HG02759 (cell line): ENCODE data around the gene GABARAPL2.
"Not testable (repeated sequence)": the region's sequence is repeated elsewhere in the genome, so short reads cannot be mapped to it uniquely, and the experiment has no call there.

Experiments used
- ATAC-seq: cut with Tn5 transposase; IDR thresholded peaks from one replicate; pipeline ENCODE4 v1.9.1; 2021; ENCODE audit warnings: mild to moderate bottlenecking, moderate library complexity; ENCODE audit not compliant: unreplicated experiment

GABARAPL2 gene, protein sequence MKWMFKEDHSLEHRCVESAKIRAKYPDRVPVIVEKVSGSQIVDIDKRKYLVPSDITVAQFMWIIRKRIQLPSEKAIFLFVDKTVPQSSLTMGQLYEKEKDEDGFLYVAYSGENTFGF

DNA sequence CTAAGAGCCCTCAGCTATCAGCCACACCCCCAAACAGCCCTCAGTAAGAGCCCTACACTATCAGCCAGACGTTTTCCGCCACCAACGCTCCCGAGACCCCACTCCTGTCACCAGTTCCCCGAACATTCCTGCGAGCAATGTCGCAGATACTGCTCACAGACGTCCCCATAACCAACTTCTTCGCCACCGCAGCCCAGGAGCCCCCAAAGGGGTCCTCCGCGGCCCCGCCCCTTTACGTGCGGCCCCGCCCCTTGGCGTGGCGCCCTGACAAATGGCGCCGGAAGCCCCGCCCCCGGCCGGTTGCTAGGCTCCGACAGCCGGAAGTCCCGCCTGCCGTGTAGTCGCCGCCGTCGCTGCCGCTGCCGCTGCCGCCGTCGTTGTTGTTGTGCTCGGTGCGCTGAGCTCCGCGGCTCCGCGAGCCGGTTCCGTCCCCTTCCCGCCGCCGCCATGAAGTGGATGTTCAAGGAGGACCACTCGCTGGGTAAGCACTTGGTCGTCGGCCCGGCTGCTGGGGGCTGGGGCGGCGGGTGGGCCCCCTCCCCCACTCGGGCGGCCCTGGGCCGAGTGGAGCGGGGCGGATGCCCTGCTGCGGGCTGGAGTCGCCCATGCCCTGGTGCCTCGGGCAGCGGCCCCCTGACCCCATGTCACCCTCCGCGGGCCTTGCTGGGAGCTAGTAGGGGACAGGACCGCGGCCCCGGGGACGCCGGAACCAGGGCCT lies at the start of gene GABARAPL2:
TSS of gene GABARAPL2 (plus strand) at position 340 of the 718 bp plus-strand sequence. CDS start at position 448, 108 bp downstream.
- peak; percentile 77 for ATAC-seq

DNA sequence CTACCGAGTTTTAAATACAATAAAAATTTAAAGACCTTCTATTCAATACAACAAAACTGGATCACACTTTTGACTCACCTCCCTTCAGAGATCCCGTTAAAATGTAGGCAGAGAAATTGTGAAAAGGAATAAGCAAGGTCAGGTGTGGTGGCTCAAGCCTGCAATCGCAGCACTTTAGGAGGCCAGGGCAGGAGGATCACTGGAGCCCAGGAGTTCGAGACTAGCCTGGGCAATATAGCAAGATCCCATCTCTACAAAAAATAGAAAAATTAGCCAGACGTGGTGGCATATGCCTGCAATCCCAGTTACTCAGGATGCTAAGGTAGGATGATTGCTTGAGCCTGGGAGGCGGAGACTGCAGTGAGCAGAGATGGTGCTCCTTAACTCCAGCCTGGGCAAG lies 47.0 kb upstream of the GABARAPL2 start:
- ATAC-seq: no peak

DNA sequence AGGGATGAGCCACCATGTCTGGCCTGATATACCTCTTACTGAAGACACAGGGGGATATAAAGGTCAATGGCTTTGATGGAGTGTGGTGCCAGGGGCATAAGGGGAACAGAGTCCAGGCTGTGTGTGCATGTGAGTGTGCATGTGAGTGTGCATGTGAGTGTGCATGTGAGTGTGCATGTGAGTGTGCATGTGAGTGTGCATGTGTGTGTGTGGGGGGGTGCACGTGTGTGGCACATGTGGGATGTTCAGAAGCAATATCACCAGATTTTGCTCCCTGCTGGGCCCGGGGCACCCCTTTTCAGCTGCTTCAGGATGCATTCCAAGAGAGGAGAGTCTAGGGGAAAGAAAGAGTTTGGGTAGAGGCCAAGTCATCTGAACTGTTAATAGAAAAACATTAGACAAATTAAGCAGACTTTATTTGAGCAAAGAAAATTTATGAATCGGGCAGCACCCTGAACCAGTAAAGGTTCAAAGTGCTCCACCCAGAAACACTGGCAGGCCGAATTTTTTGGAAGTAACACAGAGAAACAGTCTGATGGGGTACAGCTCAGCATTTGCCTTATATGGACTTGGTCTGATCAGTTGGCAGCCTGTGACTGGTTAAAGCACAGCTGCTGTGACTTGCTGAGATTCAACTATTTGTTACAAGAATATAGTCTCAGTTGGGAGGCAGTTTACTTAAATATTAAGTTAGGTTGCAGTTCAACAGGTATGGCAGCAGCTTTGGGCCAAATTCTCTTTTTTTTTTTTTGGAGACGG lies 40.0 kb upstream of the GABARAPL2 start:
- ATAC-seq: no peak

DNA sequence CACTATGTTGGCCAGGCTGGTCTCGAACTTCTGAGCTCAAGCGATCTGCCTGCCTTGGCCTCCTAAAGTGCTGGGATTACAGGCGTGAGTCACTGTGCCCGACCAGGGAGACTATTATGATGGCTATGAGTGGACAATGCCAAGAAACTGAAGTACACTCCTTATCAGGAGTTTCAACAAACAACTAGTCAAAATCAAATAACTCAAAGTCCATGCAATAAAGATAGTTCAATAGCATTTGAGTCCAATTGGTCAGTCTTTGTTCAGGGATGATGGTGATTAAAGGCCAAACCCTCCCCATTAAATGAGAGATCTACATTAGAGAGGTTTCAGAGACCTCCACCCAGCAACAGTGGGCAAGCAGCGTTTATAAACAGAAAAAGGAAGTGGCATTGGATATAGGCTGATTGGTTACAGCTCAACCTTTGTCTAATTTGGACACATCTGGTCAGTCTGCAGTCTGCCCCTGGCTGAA lies 38.3 kb upstream of the GABARAPL2 start:
- ATAC-seq: no peak

DNA sequence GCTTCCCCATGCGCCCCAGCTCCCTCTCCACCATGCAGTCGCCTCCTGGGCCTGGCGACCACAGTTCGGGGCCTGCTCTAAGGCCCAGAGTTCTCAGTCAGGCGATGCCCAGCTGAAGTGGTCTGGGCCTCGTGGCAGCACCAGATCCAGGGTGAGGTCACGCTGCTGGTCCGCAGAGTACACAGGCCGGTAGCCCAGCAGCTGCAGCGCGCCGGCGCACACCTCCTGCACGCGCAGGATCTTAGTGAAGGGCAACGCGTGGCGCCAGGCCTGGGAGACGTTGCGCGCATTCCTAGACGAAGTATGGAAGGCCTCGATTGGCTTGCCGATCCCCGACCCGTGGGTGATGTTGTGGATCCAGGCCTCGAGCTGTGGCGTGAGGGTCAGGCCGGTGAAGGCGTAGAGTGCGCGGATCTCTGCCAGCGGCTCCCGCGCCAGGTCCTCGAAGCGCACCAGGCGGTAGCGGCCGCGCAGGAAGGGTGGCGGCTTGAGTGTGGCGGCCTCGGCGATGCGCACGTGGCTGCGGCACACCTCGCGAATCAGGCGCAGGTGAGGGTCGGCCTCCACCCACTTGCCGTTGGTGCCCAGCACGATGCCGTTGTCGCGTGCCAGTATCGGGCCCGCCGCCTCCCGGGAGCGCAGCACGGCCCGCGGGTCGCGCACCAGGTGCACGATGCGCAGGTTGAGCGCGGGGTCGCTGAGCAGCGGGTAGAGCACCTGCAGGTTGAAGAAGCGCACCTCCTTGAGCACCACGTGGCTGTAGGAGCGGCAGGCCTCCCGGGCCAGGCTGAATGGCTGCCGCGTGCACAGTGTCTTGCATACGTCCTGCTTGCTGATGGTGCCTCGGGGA lies 36.9 kb upstream of the GABARAPL2 start:
- no peak for ATAC-seq

DNA sequence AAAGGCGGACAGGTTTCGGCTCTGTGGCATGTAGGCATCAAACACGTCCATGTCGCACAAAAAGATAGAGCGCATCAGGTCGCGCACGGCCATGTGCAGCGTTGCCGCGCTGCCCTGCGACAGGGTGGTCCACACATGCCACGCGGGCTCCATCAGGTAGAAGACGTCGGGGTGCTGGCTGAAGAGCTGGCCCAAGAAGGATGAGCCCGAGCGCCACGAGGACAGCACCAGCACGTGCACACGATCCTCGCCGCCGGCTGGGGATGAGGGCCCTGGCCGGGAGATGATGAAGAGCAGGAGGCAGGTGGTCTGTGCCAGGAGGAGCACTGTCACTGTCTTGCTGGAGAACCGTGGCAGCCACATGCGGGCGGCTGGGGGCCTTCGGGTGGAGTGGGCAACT lies 36.2 kb upstream of the GABARAPL2 start:
- no peak for ATAC-seq

DNA sequence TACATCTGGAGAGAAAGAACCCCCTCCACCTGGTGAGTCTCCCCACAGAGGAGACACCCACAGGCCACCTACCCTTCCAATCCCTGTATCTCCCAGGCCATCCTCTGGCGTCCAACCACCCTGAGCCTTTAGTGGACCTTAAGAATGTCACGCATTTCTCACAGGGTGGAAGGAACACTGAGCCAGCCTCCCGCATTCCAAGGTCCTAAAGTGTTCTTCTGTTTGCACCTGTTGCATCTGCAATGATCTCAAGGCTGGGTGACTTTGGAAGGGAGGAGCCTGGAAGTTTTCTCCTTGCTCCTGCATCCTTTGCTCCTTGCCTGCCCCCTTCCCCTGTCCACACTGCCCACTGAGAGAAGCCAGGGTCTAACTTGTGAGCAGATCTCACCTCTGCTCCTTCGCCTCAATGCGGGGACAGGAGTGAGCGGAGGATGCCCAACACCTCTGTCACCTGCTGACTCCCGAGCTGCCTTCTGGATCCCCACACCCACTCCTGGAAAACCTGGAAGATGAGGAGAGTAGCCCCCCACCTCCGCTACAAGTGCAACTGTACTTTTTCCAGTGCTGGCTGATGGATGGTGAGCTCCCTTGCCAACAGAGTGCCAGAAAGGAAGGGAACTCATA lies 33.9 kb upstream of the GABARAPL2 start:
- ATAC-seq: no peak

DNA sequence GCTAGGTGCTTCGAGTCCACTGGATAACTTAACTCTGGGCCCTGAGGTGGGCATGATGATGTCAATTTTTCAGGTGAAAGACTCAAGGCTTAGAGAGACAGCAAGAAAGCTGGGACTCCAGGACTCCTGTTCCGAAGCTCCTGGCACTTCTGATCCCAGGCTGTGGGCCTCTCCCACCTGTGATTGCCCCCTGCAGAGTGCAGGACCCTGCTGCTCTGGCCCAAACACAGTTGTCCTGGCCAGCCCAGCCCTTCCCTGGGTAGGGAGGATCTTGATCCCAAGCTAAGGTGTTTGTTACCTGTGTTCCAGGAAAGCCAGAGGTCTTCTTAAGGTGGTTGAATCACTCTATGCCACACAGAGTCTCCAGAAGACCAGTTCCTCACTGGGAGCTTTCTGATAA lies 33.4 kb upstream of the GABARAPL2 start:
- no peak for ATAC-seq

DNA sequence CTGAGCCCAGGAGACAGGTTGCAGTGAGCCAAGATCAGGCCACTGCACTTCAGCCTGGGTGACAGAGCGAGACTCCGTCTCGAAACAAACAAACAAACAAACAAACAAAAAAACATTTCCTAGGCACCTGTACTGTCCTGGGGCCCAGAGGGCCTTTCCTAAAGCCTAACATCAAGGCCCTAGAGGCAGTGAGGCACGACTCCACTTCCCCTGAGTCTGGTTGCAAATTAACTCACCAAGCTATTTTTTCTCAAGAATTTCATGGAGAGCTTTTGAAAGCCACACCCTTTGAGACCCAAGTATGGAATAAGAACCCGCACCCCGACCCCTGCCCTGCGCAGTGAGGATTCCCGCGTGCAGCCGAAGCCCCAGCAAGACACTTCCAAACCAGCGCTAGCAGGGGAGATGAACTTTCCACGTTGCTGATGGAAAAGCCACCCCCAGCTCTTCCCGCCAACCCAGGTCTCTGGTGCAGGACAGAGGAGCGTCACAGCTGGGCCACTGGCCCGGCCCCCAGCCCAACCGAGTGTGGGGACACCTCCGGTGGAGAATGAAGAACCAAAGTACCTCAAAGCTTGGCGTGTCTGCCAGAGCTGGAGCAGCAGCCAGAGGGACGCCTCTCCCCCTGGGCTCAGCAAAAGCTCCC lies 31.5 kb upstream of the GABARAPL2 start:
- ATAC-seq: no peak

DNA sequence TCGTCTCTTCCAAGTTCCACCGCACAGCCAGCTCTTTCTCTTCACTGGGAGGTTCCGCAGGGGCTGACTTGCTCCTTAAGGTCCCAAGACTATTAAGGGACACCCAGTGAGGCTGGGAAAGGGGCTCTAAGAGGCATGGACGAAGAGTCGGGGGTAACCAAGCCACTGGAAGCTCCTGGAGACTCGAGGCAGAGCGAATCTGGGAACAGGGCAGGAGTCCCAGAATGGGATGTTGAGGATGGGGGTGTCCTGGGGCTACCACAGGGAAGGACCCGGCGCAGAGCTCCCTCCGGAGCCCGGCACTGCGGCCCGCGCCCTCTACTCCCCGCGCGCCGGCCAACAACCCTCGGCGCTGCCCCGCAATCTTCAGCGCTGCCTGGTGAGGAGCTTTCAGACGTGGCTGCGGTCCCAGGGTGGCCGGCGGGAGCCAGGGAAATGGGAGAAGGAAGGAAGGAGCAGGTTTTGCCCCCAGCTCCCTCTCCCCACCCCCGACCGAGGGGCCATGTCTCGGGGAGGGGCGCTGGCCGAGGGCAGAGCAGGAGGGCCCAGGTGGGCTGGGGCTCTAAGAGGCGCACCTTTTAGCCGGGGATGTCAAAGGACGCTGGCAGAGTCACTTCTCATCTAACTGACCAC lies 30.9 kb upstream of the GABARAPL2 start:
- ATAC-seq: no peak

DNA sequence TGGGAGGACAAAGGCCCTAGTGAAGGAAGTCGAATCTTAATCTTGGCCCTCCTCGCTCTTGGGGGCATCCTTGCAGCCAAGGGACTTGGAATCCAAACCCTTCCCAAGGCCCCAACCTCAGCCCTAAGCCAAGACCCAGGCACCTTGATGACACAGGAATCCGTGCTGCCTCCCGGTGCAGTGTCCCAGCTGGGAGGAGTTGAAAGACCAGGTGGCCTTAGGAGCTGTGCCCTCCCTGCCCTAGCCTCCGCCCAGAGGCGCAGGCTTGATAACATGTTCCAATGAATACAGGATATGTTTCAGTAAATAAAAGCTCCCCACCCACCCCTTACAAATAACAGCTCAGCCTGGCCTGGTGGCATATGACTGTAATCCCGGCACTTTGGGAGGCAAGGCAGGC lies 30.3 kb upstream of the GABARAPL2 start, which contains the start of gene CHST5:
TSS of gene CHST5 (minus strand) at position 208 of the 400 bp plus-strand sequence. CDS start 5,724 bp downstream, outside the sequence.
- no peak for ATAC-seq

DNA sequence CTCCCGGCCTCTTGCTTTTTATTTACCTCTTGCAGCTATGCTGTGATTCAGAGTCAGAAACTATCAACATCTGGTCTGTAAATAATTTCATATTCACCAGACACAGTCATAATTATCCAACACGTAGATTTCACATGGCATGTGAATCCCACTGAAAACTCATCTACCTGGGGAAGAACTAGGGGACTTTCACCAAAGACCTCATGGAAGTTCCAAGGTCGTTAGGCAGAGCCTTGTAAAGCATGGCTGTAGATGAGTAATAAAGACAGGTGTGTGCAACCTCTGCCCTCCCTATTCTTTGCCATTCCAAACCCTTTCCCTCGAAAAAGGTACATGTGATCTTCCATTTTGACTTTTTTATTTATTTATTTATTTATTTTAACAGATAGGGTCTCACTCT lies 28.4 kb upstream of the GABARAPL2 start:
- ATAC-seq: no peak

DNA sequence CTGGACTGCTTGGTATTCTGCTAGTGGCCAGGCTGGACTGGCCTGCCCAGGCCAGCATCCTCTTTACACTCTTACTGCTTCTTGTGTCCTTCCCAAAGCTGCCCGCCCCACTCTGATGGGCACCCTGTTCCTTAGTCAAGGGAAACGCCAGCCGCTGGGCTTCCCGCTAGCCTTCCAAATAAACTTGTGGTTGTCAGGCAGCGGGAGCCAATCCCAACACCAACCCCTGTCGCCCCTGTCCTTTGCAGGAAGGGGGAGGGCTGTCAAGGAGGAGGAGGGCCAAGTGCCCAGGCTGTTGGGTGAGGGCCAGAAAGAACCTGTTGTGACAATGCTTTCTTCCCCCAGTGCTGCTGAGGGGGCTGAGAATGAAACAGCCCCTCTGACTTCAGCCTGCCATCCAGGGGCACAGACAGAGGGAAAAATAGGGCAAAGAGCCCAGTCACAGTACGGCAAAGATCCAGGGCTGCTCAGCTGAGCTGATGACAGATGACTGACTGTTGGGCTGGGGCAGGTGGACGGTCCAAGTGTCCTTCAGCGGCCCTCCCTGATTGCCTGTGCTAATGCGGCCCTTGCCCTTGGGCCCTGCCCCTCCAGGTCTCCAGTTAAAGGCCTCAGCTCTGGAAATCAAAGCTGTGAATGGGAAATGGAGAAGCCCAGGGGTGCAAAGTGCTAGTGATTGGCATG lies 27.2 kb upstream of the GABARAPL2 start:
- not testable (repeated sequence) for ATAC-seq

DNA sequence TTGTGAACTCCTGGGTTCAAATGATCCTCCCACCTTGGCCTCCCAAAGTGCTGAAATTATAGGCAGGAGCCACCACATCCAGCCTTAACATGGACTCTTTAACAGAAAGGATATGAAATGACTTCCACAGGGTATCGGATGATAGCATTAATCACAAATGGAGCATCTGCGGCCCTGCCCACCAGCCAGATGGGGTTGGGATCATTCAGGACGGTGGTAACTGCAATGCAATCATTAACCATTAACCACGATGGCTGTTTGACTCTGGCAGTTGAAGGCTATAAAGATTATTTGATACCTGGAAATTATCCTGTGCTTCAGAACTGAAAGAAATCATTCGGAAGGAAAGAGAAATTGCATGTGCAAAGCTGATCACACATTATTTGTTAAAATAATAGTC lies 24.9 kb upstream of the GABARAPL2 start:
- ATAC-seq: no peak

DNA sequence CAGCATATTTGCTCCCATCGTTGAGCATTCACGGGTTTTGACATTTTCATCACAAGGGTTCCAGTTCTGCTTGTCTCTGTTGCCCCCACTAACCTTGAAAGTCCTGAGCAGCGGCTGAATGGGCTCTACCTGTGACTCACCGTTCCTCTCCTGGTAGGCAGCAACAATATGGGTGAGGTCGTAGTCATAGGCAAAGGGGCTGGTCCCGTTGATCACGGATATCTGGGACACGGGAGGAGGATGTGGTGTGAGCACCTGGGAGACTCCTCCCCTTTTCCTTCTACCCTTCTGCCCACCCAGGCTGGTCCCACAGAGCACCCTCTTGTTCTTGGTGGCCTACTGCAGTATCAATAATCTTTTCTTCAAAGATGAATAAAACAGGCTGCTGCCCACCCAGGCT lies 23.7 kb upstream of the GABARAPL2 start:
- ATAC-seq: not testable (repeated sequence)

DNA sequence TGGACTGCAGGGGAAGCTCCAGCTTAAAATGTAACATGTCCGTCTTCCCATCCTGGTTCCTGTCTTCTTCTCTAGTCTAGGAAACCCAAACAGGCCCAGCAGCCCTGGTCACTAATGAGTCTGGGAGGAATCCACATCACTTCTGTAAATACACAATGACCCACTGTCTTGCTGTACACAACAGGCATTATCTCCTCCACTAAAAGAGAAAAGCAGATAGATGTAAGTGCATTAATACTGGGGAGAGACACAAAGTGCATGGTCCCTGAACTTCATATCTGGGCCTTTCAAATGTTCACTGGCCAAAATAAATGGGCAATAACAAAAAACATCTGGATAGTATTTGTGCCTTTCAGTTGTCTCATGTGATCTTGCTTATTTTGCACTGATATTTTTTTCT lies 20.3 kb upstream of the GABARAPL2 start:
- ATAC-seq: not testable (repeated sequence)

DNA sequence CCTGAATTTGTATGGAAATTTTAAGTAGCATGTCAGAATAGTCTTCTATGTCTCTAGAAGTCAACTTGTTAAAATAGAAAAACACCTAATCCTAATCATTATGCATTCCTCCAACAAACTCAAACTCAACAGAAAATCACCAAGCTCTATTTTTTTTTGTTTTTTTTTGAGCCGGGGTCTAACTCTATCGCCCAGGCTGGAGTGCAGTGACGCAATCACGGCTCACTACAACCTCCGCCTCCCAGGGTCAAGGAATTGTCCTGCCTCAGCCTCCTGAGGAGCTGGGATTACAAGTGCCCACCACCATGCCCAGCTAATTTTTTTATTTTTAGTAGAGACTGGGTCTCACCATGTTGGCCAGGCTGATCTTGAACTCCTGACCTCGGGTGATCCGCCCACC lies 19.9 kb upstream of the GABARAPL2 start:
- no peak for ATAC-seq

DNA sequence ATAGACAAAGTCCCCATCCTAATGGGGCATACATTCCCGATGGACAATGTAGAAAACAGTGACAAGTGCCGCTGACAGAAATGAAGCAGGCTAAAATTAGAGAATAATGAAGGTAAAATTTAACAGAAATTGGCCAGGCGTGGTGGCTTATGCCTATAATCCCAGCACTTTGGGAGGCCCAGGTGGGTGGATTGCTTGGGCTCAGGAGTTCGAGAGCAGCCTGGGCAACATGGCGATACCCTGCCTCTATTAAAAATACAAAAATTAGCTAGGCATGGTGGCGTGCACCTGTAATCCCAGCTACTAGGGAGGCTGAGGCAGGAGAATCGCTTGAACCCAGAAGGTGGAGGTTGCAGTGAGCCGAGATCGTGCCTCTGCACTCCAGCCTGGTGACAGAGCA lies 17.7 kb upstream of the GABARAPL2 start:
- ATAC-seq: not testable (repeated sequence)

DNA sequence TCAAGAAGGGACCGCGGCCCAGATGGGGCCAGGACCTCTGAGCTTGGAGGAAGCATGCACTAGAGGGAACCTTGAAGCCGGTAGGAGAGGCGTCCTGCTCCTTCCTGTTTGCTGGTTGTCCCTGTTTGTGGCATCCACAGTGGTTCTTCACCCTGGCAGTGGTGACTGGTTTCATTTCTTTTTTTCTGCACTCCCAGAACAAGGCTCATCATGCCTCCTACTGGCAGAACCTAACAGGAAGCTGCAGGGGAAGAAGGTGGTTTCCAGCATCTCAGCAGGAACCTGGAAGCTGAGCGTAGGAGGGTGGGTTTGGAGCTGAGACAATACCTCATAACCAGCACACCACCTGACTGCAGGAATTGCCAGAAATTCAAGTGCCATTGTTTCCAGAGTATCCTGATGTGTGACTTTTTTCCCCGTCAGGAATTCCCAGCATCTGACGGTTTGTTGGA lies 15.9 kb upstream of the GABARAPL2 start:
- peak; percentile 85 for ATAC-seq
